DMS153 treated with DMSO at 0.1 percent for 48 hours (cell line): ENCODE measurements around the gene ENOX1.

ENCODE experiments used
- DNase-seq: peaks from one replicate; lab custom pipeline; 2025; ENCODE audit not compliant: unreplicated experiment; lab: John Stamatoyannopoulos, UW

The ENOX1 gene

GRCh38 chr13:43324129-43324528 lies 462.6 kb downstream of the ENOX1 start:
- no peak for DNase-seq

GRCh38 chr13:43319617-43320444 lies 466.9 kb downstream of the ENOX1 start:
- DNase-seq: no peak

- DNase-seq: no peak
Observed at GRCh38 chr13:43316946-43317353, 469.8 kb downstream of the ENOX1 start.

- no peak for DNase-seq
Observed at GRCh38 chr13:43316281-43316680, 470.5 kb downstream of the ENOX1 start.

- no peak for DNase-seq
Observed at GRCh38 chr13:43315522-43315921, 471.2 kb downstream of the ENOX1 start.

GRCh38 chr13:43309311-43309710 lies 477.5 kb downstream of the ENOX1 start:
- DNase-seq: no peak

GRCh38 chr13:43307921-43308433 lies 478.8 kb downstream of the ENOX1 start:
- peak; percentile 92 for DNase-seq

GRCh38 chr13:43307221-43307920 lies 479.4 kb downstream of the ENOX1 start:
- DNase-seq: no peak

- no peak for DNase-seq
Observed at GRCh38 chr13:43306372-43306771, 480.4 kb downstream of the ENOX1 start.

- no peak for DNase-seq
Observed at GRCh38 chr13:43305416-43305815, 481.4 kb downstream of the ENOX1 start.

GRCh38 chr13:43304945-43305344 lies 481.8 kb downstream of the ENOX1 start:
- no peak for DNase-seq

- no peak for DNase-seq
Observed at GRCh38 chr13:43304449-43304848, 482.3 kb downstream of the ENOX1 start.

GRCh38 chr13:43303033-43303729 lies 483.6 kb downstream of the ENOX1 start:
- peak; percentile 47 for DNase-seq

- no peak for DNase-seq
Observed at GRCh38 chr13:43301346-43301969, 485.3 kb downstream of the ENOX1 start.

- DNase-seq: no peak
Observed at GRCh38 chr13:43300865-43301264, 485.9 kb downstream of the ENOX1 start.

- DNase-seq: no peak
Observed at GRCh38 chr13:43299374-43299773, 487.4 kb downstream of the ENOX1 start.

GRCh38 chr13:43298816-43299215 lies 488.0 kb downstream of the ENOX1 start:
- peak; percentile 47 for DNase-seq

GRCh38 chr13:43297967-43298678 lies 488.6 kb downstream of the ENOX1 start:
- no peak for DNase-seq

GRCh38 chr13:43295825-43296564 lies 490.8 kb downstream of the ENOX1 start:
- no peak for DNase-seq

GRCh38 chr13:43295321-43295720 lies 491.5 kb downstream of the ENOX1 start:
- DNase-seq: no peak
